Bronchial smooth muscle cell (primary cell): ENCODE measurements around the gene DDX3X. TPM values are rescaled to one million over a fixed set of nuclear protein-coding genes. Genes with fewer than 3 reads are reported as not detected.

Experiments
- total RNA-seq: library from RNA; depleted of rRNA; stranded (reverse); fragments of >200 nt; gene quantifications from 2 replicates; pipeline ENCODE4 v1.2.1, GENCODE V29; 2014

DDX3X gene
- total RNA-seq: 170 and 242 TPM in 2 replicates

GRCh38 chrX:41333744-41334362, at the start of gene DDX3X:
TSS of gene DDX3X (plus strand) at chrX:41334162. CDS start at chrX:41334253, 91 bp downstream.

Other genes with a start within 250 kb of the DDX3X start
- 78.2 and 92.4 TPM in 2 replicates for gene USP9X, start 248.7 kb upstream of the DDX3X start, total RNA-seq
- gene NYX, start 113.2 kb downstream of the DDX3X start, total RNA-seq: not detected in 2 replicates